H1 (cell line): ENCODE measurements around the gene SPRR2F.

Source experiments
- EZH2 ChIP-seq: fragments of 200-600 bp; sonication (generic); IDR thresholded peaks from 2 replicates; pipeline ENCODE4 v1.7.1; 2012; ENCODE audit warnings: low read depth, mild to moderate bottlenecking, moderate library complexity, low read length, inconsistent platforms; ENCODE audit not compliant: severe bottlenecking
- POLR2A ChIP-seq, 2 experiments: IDR thresholded peaks; 1 replicate in 1 of 2; 2 replicates in 1 of 2; pipeline ENCODE4 v1.6.1; 2011; ENCODE audit warnings: low read depth in 2 of 2, low read length in 2 of 2, mild to moderate bottlenecking in 2 of 2; ENCODE audit errors: control extremely low read depth in 1 of 2
- POLR2AphosphoS5 ChIP-seq: IDR thresholded peaks from 2 replicates; pipeline ENCODE4 v1.6.1; 2011; ENCODE audit warnings: low read depth, low read length
- TF ChIP-seq, protein P1 (sequence below), 3 experiments: IDR thresholded peaks; 1 replicate in 2 of 3; 2 replicates in 1 of 3; pipeline versions ENCODE4 v1.5.1 to v1.6.1; 2011; ENCODE audit warnings: low read length in 3 of 3, mild to moderate bottlenecking in 3 of 3, inconsistent platforms in 2 of 3, low read depth in 1 of 3, moderate library complexity in 1 of 3; ENCODE audit not compliant: insufficient read depth in 1 of 3; ENCODE audit errors: control extremely low read depth in 1 of 3
- TF ChIP-seq, protein P2 (sequence below): IDR thresholded peaks from 2 replicates; pipeline ENCODE4 v1.6.1; 2012; ENCODE audit warnings: inconsistent platforms

DNA sequence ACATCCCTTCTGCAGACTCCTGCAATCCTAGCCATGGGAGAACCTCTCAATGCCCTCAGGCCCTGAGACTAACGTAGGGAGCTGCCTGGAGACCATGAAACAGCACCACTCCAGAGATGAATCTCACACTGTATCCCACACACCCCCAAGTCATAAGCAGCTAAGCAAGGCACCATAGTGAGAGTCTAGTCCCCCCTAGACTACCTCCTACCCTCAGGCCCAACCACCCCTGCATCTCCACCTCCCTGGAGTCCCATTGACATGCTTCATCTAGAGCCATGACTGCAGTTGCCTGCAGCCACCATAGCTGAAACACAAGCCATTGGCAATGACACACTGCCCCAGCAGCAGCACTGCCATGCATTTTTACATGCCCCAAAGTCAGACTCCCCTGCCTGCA is 20.0 kb upstream of the SPRR2F start:
- TF ChIP-seq EZH2 (no peak), POLR2A (IDR thresholded peaks at IDR 0.05; ENCODE audit: control extremely low read depth in 1 of 2, low read depth in 2 of 2, low read length in 2 of 2) (no peak), POLR2AphosphoS5 (no peak)
- TF ChIP-seq, protein P1, sequence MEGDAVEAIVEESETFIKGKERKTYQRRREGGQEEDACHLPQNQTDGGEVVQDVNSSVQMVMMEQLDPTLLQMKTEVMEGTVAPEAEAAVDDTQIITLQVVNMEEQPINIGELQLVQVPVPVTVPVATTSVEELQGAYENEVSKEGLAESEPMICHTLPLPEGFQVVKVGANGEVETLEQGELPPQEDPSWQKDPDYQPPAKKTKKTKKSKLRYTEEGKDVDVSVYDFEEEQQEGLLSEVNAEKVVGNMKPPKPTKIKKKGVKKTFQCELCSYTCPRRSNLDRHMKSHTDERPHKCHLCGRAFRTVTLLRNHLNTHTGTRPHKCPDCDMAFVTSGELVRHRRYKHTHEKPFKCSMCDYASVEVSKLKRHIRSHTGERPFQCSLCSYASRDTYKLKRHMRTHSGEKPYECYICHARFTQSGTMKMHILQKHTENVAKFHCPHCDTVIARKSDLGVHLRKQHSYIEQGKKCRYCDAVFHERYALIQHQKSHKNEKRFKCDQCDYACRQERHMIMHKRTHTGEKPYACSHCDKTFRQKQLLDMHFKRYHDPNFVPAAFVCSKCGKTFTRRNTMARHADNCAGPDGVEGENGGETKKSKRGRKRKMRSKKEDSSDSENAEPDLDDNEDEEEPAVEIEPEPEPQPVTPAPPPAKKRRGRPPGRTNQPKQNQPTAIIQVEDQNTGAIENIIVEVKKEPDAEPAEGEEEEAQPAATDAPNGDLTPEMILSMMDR (IDR thresholded peaks at IDR 0.05; ENCODE audit: control extremely low read depth in 1 of 3, insufficient read depth in 1 of 3, low read depth in 1 of 3, low read length in 3 of 3) = no peak
- TF ChIP-seq, protein P2, sequence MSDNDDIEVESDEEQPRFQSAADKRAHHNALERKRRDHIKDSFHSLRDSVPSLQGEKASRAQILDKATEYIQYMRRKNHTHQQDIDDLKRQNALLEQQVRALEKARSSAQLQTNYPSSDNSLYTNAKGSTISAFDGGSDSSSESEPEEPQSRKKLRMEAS = no peak
